Mucosa of descending colon (tissue), 3 donors: ENCODE data around the gene VASH2. TPM values are rescaled to one million over a fixed set of nuclear protein-coding genes. Genes with fewer than 3 reads are reported as not detected.
A peak's percentile ranks its signal among the peaks of the same experiment; 100 is the strongest.
"Not testable (repeated sequence)": the region's sequence is repeated elsewhere in the genome, so short reads cannot be mapped to it uniquely, and the experiment has no call there.

Experiments used
- ATAC-seq: fragments of 200-7000 bp; cut with Tn5 transposase; one replicate; pipeline ENCODE4 v1.9.1; 2020; ENCODE audit warnings: mild to moderate bottlenecking, moderate library complexity
- DNase-seq, 3 donors: peaks; one replicate each; pipeline ENCODE4 v3.0.0-alpha.2; 2020
- H3K36me3 ChIP-seq: fragments of 200-600 bp; one replicate; pipeline ENCODE4 v1.8.0; 2021; ENCODE audit warnings: low read depth, mild to moderate bottlenecking
- H3K4me1 ChIP-seq: fragments of 200-600 bp; one replicate; pipeline ENCODE4 v1.8.0; 2021; ENCODE audit warnings: low read depth, mild to moderate bottlenecking
- H3K4me3 ChIP-seq: fragments of 200-600 bp; one replicate; pipeline ENCODE4 v1.8.0; 2021; ENCODE audit warnings: mild to moderate bottlenecking
- H3K9me3 ChIP-seq: fragments of 200-600 bp; one replicate; pipeline ENCODE4 v1.8.0; 2021; ENCODE audit warnings: mild to moderate bottlenecking
- CTCF ChIP-seq: fragments of 200-600 bp; IDR thresholded peaks from one replicate; pipeline ENCODE4 v1.8.0; 2022; ENCODE audit warnings: antibody characterized with exemption, mild to moderate bottlenecking
- intact Hi-C, 2 donors: fragments of 100-400 bp; cut with DNase I in 1 of 2; cut with micrococcal nuclease in 1 of 2; formaldehyde crosslinking; loops; one replicate each; pipeline versions ENCODE4 v1.11.0 to v1.11.1; 2022; cut with DNase I, micrococcal nuclease
- total RNA-seq, 3 donors: library from RNA; stranded (reverse); fragmentation: NEBNext Ultra II Directional in 2 of 3; extraction: Animal tissue kit (Norgen Biotek cat#: 25700) in 2 of 3; gene quantifications; one replicate each; pipeline versions ENCODE4 v1.2.1 to v1.2.4, GENCODE V29; 2021 to 2023
- donor health status: DM: no; HTN: no; CAD: no; lungs with moderate emphysema.
- donor health status: DM: no; HTN: no; CAD: no.
- donor health status: DM: no; HTN: yes; CAD: no.

VASH2 gene
- total RNA-seq, 3 donors from 2014 or later, result 0.25 to 0.78 (median 0.41) TPM

DNA sequence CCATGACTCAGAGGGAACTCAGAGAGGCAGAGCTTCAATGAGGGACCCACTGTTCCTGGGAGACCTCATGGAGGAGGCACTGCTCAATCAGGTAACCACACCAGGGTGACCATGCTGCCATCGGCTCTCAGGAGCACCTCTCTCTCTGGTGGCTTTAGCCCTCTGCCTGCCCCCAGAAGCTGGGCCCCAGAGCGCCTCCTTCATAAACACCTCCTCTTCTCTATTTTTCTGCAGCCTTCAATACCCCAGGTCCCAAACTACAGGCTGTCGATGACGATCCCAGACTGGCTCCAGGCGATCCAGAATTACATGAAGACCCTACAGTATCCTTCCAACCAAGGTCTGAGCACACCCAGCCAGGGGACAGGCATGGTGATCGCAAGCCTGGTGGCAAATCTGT lies 10.6 kb downstream of the VASH2 start:
- no peak for DNase-seq
- Histone ChIP-seq H3K36me3 (no peaks in the 10 kb centered on the region), H3K4me1 (no peaks in the 10 kb centered on the region), H3K4me3 (no peak overlapping the region), H3K9me3 (no peaks in the 10 kb centered on the region)
- intact Hi-C loops, result no loop called here
- TF ChIP-seq CTCF, result no peak
- no peak for ATAC-seq

GRCh38 chr1:212962509-212962908 lies 12.2 kb downstream of the VASH2 start:
- Histone ChIP-seq H3K4me1 (no peaks in the 10 kb centered on the region), H3K9me3 (no peaks in the 10 kb centered on the region), H3K4me3 (no peak overlapping the region), H3K36me3 (no peaks in the 10 kb centered on the region)
- DNase-seq (no peak), ATAC-seq (no peak)
- intact Hi-C loops, result no loop called here
- TF ChIP-seq CTCF, result no peak

- no peaks in the 10 kb centered on the region for H3K36me3 ChIP-seq
- no peak overlapping the region for H3K4me3 ChIP-seq
- no peaks in the 10 kb centered on the region for H3K4me1 ChIP-seq
- intact Hi-C loops, result no loop called here
- DNase-seq (no peak), ATAC-seq (no peak)
- TF ChIP-seq CTCF, result no peak
- no peaks in the 10 kb centered on the region for H3K9me3 ChIP-seq
These were observed 13.8 kb downstream of the VASH2 start for GRCh38 chr1:212964102-212964501.

DNA sequence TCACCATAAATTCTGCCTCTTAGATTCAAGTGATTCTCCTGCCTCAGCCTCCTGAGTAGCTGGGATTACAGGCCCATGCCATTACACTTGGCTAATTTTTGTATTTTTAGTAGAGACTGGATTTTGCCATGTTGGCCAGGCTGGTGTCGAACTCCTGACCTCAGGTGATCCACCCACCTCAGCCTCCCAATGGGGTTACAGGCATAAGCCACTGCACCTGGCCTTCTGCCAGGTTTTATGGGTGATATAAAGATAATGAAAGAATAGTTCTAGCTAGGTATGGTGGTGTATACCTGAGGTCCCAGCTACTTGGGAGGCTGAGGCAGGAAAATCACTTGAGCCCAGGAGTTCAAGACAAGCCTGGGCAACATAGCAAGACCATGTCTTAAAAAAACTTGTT lies 14.7 kb downstream of the VASH2 start:
- intact Hi-C loops, H3K9me3 ChIP-seq, H3K36me3 ChIP-seq, H3K4me3 ChIP-seq, H3K4me1 ChIP-seq, ATAC-seq: not testable (repeated sequence)
- DNase-seq, result peak in 1 of 3 donors; percentile 12

DNA sequence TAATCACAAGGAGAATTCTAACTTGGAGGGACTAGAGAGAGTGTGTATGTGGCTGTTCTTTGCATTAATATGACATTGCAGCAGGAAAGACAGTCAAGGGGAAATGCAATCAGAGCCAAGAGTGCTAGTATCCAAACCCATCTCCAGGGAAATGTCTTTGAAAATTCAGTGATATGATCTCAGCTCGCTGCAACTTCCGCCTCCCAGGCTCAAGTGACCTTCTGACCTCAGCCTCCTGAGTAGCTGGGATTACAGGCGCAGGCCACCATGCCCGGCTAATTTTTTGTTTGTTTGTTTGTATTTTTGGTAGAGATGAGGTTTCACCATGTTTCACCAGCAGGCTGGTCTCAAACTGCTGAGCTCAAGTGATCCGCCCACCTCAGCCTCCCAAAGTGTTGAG lies 16.3 kb downstream of the VASH2 start:
- Histone ChIP-seq H3K9me3 (no peaks in the 10 kb centered on the region), H3K4me3 (no peak overlapping the region), H3K4me1 (no peaks in the 10 kb centered on the region), H3K36me3 (no peaks in the 10 kb centered on the region)
- intact Hi-C loops, result no loop called here
- no peak for TF ChIP-seq CTCF
- no peak for DNase-seq
- ATAC-seq, result no peak

DNA sequence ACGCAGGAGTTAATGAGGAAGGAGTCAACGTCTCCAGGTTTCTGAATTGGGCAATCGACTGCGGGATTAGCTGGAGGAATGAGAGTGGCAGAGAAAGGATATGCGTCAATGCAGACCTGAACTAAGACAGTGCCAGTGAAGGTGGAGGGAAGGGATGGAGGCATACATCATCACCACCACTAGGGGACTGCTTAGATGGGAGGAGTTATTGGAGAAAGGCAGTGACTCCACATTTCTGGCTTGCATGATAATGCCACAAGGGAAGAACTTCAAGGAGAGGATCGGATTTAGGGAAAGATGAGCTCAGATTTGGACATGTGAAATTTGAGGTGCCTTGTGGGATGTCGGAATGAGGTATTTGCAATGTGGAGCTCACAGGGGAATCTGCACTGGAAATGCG lies 17.5 kb downstream of the VASH2 start:
- Histone ChIP-seq H3K4me1 (no peaks in the 10 kb centered on the region), H3K4me3 (no peak overlapping the region), H3K9me3 (no peaks in the 10 kb centered on the region), H3K36me3 (no peaks in the 10 kb centered on the region)
- TF ChIP-seq CTCF, result no peak
- DNase-seq (no peak), ATAC-seq (peak; percentile 61)
- intact Hi-C loops, result no loop called here
